CD4-positive, alpha-beta T cell treated with Interleukin-21 for 1 hour (primary cell): ENCODE measurements around the gene PLPPR2.
A peak's percentile ranks its signal among the peaks of the same experiment; 100 is the strongest.
"Not testable (repeated sequence)": the region's sequence is repeated elsewhere in the genome, so short reads cannot be mapped to it uniquely, and the experiment has no call there.

ENCODE experiments used
- DNase-seq: peaks from one replicate; pipeline ENCODE4 v3.0.0-alpha.2; 2020

Gene PLPPR2

GRCh38 chr19:11374433-11375142, 19.4 kb downstream of the PLPPR2 start, which contains the start of gene SWSAP1:
Gene SWSAP1 (plus strand): TSS chr19:11374666. CDS start chr19:11374681, 15 bp downstream.
- peak; percentile 99 for DNase-seq

GRCh38 chr19:11375143-11375948, 20.1 kb downstream of the PLPPR2 start:
- DNase-seq: peak; percentile 81

GRCh38 chr19:11377237-11377636, 22.0 kb downstream of the PLPPR2 start:
- DNase-seq: no peak

- DNase-seq: no peak
These were observed 22.5 kb downstream of the PLPPR2 start for GRCh38 chr19:11377756-11378155.

- no peak for DNase-seq
These were observed 23.3 kb downstream of the PLPPR2 start for GRCh38 chr19:11378319-11379189.

GRCh38 chr19:11379269-11379845, 24.1 kb downstream of the PLPPR2 start:
- not testable (repeated sequence) for DNase-seq

GRCh38 chr19:11379857-11380350, 24.7 kb downstream of the PLPPR2 start:
- DNase-seq: no peak

GRCh38 chr19:11380653-11381537, 25.7 kb downstream of the PLPPR2 start:
- peak; percentile 99 for DNase-seq

GRCh38 chr19:11382898-11383705, 27.9 kb downstream of the PLPPR2 start:
- DNase-seq: peak; percentile 48

GRCh38 chr19:11383706-11384048, 28.4 kb downstream of the PLPPR2 start:
- DNase-seq: no peak

- no peak for DNase-seq
These were observed 29.5 kb downstream of the PLPPR2 start for GRCh38 chr19:11384778-11385129.

GRCh38 chr19:11387162-11388034, 32.2 kb downstream of the PLPPR2 start:
- DNase-seq: no peak

- DNase-seq: no peak
These were observed 35.1 kb downstream of the PLPPR2 start for GRCh38 chr19:11390359-11390758.

GRCh38 chr19:11390933-11391680, 35.9 kb downstream of the PLPPR2 start:
- DNase-seq: no peak

GRCh38 chr19:11397089-11397610, 41.9 kb downstream of the PLPPR2 start:
- DNase-seq: no peak

GRCh38 chr19:11399667-11400066, 44.4 kb downstream of the PLPPR2 start:
- no peak for DNase-seq

- no peak for DNase-seq
These were observed 45.6 kb downstream of the PLPPR2 start for GRCh38 chr19:11400798-11401197.

- no peak for DNase-seq
These were observed 46.7 kb downstream of the PLPPR2 start for GRCh38 chr19:11401808-11402543.
